HPDE6-E6E7 (cell line): ENCODE measurements around the gene ADPRH.
A peak's percentile ranks its signal among the peaks of the same experiment; 100 is the strongest.
"Not testable (repeated sequence)": the region's sequence is repeated elsewhere in the genome, so short reads cannot be mapped to it uniquely, and the experiment has no call there.

ENCODE experiments used
- DNase-seq: peaks from one replicate; pipeline ENCODE4 v3.0.0; 2011; ENCODE audit warnings: missing footprints; ENCODE audit errors: extremely low spot score

The ADPRH gene

DNA sequence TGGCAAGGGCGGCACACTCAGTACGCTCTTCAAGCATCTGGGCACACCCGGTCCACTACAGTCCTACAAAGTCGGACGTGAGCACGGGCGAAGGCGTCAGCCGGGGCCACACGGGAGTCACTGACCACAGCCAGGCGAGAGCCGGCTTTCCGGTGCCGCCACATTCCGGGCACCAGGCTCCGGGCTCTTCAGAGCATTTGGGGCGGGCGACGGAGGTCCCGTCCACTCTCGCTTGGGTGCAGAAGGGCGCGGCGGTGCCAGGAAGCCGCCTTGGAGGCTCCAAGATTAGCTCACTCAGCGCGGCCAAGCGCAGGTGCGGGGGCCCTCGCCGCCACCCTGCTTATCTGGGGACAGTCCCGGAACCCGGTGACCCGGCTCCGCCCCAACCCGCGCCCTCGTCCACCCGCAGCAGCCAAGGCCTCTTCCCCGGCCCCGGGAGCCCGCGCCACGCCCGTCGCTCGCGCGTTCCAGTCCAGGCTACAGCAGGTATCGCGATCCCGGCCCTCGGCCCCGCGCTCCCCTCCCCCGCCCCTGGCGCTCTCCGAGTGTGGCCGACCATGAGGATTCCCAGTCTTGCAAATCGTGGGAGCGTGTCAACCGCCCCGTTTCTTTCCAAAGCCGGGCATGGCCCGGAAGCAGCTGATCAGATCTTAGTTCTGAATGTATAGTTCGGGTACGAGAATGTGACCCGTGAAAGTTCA is at the start of gene ADPRH:
Gene ADPRH (plus strand): TSS at position 127 of the 701 bp plus-strand sequence. CDS start 2,678 bp downstream, outside the sequence.
- DNase-seq: peak; percentile 55

- DNase-seq: no peak
These were observed 49.4 kb upstream of the ADPRH start for GRCh38 chr3:119529883-119530282.

DNA sequence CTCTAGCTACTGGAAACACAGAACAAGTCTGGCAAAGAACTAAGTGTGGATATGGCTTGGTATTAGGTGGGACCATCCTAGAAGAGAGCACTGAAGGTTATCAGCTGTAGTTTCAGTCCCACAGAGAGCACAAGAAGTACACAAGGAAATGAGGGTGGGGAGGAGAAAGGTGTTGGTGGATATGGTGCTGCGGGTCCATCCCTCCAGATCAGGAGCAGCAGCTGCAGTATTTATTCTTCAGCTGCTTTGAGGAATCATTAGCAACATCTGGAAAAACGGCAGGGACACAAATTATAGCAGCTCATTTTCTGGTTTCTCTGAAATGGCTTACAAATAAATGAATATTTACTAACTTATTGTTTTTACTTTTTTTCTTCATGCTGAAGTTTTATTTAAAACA is 48.8 kb upstream of the ADPRH start:
- DNase-seq: no peak

DNA sequence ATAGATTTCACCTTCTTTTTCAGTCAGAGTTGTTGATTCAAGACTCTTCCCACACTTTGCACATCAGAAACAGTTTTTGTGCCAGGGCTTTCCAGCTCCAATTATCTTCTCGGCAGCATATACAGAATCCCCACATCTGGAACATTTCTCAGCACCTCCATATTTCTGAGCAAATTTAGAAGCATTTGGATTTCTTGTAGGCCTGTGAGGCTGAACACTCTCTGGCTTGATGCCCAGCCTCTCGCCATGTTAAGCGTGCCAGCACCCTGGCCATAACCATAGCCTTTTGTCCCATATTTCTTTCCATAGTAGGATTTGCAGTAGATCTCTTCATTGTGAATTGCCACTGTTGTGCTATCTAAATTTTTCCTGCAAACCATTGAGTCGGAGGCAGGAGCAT is 48.1 kb upstream of the ADPRH start:
- DNase-seq: no peak

DNA sequence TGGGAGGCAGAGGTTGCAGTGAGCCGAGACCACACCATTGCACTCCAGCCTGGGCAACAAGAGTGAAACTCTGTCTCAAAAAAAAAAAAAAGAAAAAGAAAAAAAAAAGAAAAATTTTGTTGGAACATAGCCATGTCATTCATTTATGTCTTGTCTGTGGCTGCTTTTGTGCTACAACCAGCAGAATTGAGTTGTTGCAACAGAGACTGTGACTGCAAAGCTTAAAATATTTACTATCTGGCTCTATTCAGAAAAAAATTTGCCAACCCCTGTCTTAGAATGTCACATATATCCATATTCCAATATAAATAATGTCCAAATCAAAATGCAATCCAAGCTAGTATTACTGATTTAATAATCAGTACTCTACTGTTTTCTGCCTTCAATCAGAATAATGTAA is 45.0 kb upstream of the ADPRH start:
- DNase-seq: no peak

- no peak for DNase-seq
These were observed 42.5 kb upstream of the ADPRH start for GRCh38 chr3:119536757-119537156.

DNA sequence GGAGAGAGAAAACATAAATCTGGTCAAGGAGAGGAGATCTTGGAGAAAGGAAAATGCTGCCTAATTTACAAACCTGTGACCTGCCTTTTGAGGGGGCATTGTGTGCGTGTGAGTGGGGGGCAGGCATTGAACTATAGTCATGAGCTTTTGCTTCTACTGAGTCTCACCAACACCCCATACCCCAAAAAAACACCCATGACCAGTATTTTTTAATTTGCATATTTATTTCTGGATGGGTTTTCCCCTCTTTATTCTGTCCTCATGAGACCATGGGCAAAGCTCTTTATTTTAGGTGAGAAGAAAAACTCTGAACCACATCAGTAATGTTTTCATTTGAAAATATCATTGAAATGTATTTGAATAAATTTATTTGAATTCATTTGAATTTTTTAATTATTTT is 40.5 kb upstream of the ADPRH start:
- DNase-seq: no peak

DNA sequence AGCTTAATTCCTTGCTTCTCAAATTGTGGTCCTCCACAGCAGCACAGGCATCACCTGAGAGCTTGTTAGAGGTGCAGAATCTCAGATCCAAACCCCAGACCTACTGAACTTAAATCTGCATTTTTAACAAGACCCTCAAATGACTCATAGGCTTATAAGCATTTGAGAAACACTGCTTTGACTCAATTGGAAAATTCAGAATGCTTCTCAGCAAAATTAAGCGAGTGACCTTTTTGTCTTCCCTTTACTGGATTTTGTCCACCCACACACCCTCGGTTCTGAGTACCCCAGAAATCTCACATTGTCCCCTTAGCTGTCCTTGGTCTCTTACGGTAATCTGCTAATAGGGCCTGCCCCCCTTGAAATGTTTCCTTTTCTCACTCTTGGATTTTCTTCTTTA is 37.7 kb upstream of the ADPRH start:
- no peak for DNase-seq

DNA sequence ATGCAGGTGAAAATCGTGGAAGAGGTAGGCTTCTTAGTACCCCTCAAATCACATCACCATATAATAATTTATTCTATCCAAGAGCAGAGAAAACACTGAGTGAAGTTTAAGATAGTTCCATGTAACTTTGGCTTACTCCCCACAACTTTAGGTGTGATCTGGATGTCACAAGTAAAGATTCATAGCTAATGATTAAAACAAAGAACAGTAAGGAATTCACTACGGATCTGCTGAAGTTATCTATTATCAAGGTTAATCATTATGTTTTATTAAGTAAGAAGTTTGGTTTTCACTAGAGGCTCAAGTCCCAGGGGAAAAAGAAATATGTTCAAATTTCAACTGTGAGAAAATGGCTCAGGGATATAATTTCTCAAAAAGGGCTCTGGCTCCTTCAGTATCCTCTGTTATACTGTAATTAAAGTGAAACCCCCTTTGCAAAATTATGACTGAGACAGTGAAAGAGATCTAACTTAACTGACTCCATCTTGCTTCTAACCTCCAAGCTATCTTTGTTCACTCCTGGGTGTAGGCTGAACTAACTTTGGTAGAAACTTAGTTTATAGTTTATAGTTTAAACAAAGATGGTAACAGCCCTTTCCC is 37.0 kb upstream of the ADPRH start:
- no peak for DNase-seq

- no peak for DNase-seq
These were observed 36.1 kb upstream of the ADPRH start for GRCh38 chr3:119543147-119543546.

- DNase-seq: no peak
These were observed 32.1 kb upstream of the ADPRH start for GRCh38 chr3:119547227-119547626.

- DNase-seq: no peak
These were observed 31.0 kb upstream of the ADPRH start for GRCh38 chr3:119548341-119548740.

DNA sequence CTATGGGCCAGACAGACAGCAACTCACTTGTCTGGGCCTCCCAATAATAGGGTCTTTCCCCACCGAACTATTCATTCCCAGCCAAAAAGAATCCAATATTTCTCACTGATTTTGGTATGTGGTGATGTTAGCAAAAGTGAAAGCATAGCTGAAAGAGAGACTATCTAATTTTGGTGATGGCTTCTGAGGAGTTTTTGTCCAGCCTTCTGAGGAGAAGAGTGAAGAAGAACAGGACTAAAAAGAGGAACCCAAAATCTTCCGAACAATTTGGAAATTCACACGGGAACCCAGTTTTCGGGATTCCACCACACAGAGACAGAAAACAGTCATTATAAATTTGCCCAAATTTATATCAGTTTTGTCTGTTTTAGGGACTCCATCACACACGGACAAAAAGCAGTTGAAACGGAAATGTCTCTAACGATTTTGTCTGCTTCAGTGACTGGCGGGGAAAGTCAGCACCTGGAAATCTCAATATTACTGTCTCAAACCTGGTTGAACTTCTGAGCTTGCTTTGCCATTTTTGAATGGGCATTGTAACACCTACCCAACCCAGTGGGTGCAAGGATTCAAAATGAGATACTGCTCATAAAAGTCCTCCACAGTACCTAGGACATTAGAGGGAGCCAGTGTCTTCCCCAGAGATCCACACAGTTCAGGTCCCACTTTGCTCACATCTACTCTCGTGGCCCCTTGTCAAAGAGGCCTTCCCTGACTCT is 28.9 kb upstream of the ADPRH start:
- DNase-seq: no peak

- DNase-seq: no peak
These were observed 27.7 kb upstream of the ADPRH start for GRCh38 chr3:119551598-119551997.

- not testable (repeated sequence) for DNase-seq
These were observed 26.4 kb upstream of the ADPRH start for GRCh38 chr3:119552928-119553327.

GRCh38 chr3:119553823-119554415 is 25.4 kb upstream of the ADPRH start:
- no peak for DNase-seq

DNA sequence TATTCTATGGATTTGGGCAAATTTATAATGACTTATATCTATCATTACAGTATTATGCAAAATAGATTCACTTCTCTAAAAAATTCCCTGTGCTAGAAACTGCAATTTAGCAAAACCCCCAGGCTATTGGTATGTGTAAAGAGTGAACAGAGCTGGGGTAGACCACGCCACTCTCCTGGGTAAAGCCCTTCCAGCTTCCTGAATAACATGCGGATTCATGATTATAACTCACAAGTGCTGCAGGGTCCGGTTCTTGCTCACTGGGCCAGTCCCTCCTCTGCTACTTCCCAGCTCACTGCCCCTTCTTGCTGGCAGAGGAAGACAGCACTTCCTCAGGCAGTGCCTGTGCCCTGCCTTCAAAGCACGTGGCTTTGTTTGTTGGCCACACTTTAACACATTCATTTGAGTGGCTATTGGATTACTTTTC is 24.0 kb upstream of the ADPRH start:
- no peak for DNase-seq

- DNase-seq: no peak
These were observed 23.4 kb upstream of the ADPRH start for GRCh38 chr3:119555929-119556328.

DNA sequence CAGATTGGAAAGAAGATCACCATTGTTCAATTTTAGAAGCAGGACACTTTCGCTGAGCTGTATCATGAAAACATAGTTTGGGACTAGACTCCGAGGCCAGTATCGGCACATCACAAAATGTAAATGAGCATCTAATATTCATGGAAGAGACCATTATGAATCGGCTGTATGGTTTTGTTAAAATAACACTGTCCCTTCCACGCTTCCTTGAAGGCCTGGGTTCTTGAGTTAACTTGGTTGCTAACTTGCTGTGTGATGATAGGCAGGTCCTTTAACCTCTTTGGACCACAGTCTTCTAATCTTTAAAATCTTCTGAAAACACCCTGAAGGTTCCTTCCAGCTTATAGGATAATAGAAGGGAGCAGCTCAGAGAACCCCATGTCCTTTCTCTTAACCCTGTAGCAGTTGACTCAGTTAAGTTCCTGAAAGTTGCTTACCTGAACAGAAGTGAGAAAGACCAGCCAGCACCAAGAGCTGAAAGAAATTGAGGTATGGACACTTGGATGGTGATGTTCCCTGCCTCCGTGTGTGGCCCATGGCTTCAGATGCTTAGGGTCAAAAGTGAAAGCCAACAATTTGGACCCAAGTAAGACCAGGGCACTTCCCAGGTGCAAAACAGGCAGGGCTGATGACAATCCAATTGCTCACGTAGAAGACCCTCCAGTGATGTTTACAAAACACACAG is 22.0 kb upstream of the ADPRH start:
- DNase-seq: no peak

GRCh38 chr3:119557877-119558269 is 21.4 kb upstream of the ADPRH start:
- no peak for DNase-seq

- DNase-seq: no peak
These were observed 20.5 kb upstream of the ADPRH start for GRCh38 chr3:119558626-119559317.
